ENCODE results near the gene SND1.

The SND1 gene

GRCh38 chr7:127981965-127982364 is 330.0 kb downstream of the SND1 start:
- CTCF ChIA-PET = interaction anchor here (0.7 to 1.2 kb wide), 2 partner anchors 11 to 12 kb away, joined by 3 read pairs; no protein-coding TSS in a partner anchor
- POLR2A ChIA-PET = no interaction called here

GRCh38 chr7:127983804-127984332 is 331.9 kb downstream of the SND1 start:
- Histone ChIP-seq H3K27me3 (replicated peaks in 2 of 5; ENCODE audit: control insufficient read depth in 4 of 5, insufficient read depth in 5 of 5, low read length in 4 of 5) (no peaks in the 10 kb centered on the region), H3K4me1 (ENCODE audit: control extremely low read depth in 1 of 4, control insufficient read depth in 4 of 4, insufficient read depth in 4 of 4, low read length in 3 of 4) (no peaks in the 10 kb centered on the region), H3K27ac (ENCODE audit: insufficient read depth in 1 of 2, low read depth in 1 of 2, low read length in 2 of 2, poor library complexity in 1 of 2, severe bottlenecking in 2 of 2) (no peak overlapping the region), H3K9me3 (ENCODE audit: control extremely low read depth in 1 of 5, control insufficient read depth in 4 of 5, insufficient read depth in 2 of 5, low read depth in 1 of 5, low read length in 4 of 5) (peaks cover 0 to 6% (median 5%) of the 10 kb centered on the region in 5 experiments), H3K4me3 (ENCODE audit: control insufficient read depth in 1 of 7, extremely low read depth in 1 of 7, insufficient read depth in 4 of 7, low read depth in 2 of 7, low read length in 6 of 7) (no peak overlapping the region), H3K36me3 (ENCODE audit: control insufficient read depth in 4 of 4, insufficient read depth in 4 of 4, low read length in 3 of 4) (peaks cover 0 to 9% (median 3%) of the 10 kb centered on the region in 4 experiments)
- no peak for DNase-seq
- ChIA-PET CTCF (interaction anchor here (1.2 to 2.0 kb wide), 2 partner anchors 10 to 276 kb away, joined by 3 to 6 read pairs; no protein-coding TSS in a partner anchor), POLR2A (no interaction called here)
- 96% methylated on average over 4 of the region's 5 CpGs for WGBS (ENCODE audit: insufficient coverage)

More at GRCh38 chr7:127981965-127982364, 330.0 kb downstream of the SND1 start:
- peaks cover 3 to 15% (median 9%) of the 10 kb centered on the region in 5 experiments for H3K9me3 ChIP-seq (ENCODE audit: control extremely low read depth in 1 of 5, control insufficient read depth in 4 of 5, insufficient read depth in 2 of 5, low read depth in 1 of 5, low read length in 4 of 5)
- no peak overlapping the region for H3K27ac ChIP-seq (ENCODE audit: insufficient read depth in 1 of 2, low read depth in 1 of 2, low read length in 2 of 2, poor library complexity in 1 of 2, severe bottlenecking in 2 of 2)
- no peak for DNase-seq
- no peak overlapping the region for H3K4me3 ChIP-seq (ENCODE audit: control insufficient read depth in 1 of 7, extremely low read depth in 1 of 7, insufficient read depth in 4 of 7, low read depth in 2 of 7, low read length in 6 of 7)
- peaks cover 0 to 26% (median 9%) of the 10 kb centered on the region in 4 experiments for H3K36me3 ChIP-seq (ENCODE audit: control insufficient read depth in 4 of 4, insufficient read depth in 4 of 4, low read length in 3 of 4)
- no peaks in the 10 kb centered on the region for H3K27me3 ChIP-seq (replicated peaks in 2 of 5; ENCODE audit: control insufficient read depth in 4 of 5, insufficient read depth in 5 of 5, low read length in 4 of 5)
- 100% methylated on average over 4 of the region's 4 CpGs for WGBS (ENCODE audit: insufficient coverage)
- no peaks in the 10 kb centered on the region for H3K4me1 ChIP-seq (ENCODE audit: control extremely low read depth in 1 of 4, control insufficient read depth in 4 of 4, insufficient read depth in 4 of 4, low read length in 3 of 4)

GRCh38 chr7:127986581-127987521 is 334.9 kb downstream of the SND1 start:
- 90% methylated on average over 3 of the region's 4 CpGs for WGBS (ENCODE audit: insufficient coverage)
- POLR2A ChIA-PET = no interaction called here

GRCh38 chr7:127988751-127989150 is 336.8 kb downstream of the SND1 start:
- no peak overlapping the region for H3K4me3 ChIP-seq (ENCODE audit: control insufficient read depth in 1 of 7, extremely low read depth in 1 of 7, insufficient read depth in 4 of 7, low read depth in 2 of 7, low read length in 6 of 7)
- no peaks in the 10 kb centered on the region for H3K27me3 ChIP-seq (replicated peaks in 2 of 5; ENCODE audit: control insufficient read depth in 4 of 5, insufficient read depth in 5 of 5, low read length in 4 of 5)
- H3K27ac ChIP-seq (ENCODE audit: insufficient read depth in 1 of 2, low read depth in 1 of 2, low read length in 2 of 2, poor library complexity in 1 of 2, severe bottlenecking in 2 of 2) = no peak overlapping the region
- WGBS (ENCODE audit: insufficient coverage) = no CpG with 5 or more reads among the region's 1 CpG
- POLR2A ChIA-PET = no interaction called here
- H3K4me1 ChIP-seq (ENCODE audit: control extremely low read depth in 1 of 4, control insufficient read depth in 4 of 4, insufficient read depth in 4 of 4, low read length in 3 of 4) = no peaks in the 10 kb centered on the region
- H3K36me3 ChIP-seq (ENCODE audit: control insufficient read depth in 4 of 4, insufficient read depth in 4 of 4, low read length in 3 of 4) = peaks cover 2 to 34% (median 9%) of the 10 kb centered on the region in 4 experiments
- H3K9me3 ChIP-seq (ENCODE audit: control extremely low read depth in 1 of 5, control insufficient read depth in 4 of 5, insufficient read depth in 2 of 5, low read depth in 1 of 5, low read length in 4 of 5) = no peaks in the 10 kb centered on the region
- CTCF ChIA-PET = interaction anchor here (0.9 kb wide), 1 partner anchor 16 kb away, joined by 3 read pairs; no protein-coding TSS in a partner anchor
- no peak for DNase-seq

More at GRCh38 chr7:127986581-127987521, 334.9 kb downstream of the SND1 start:
- Histone ChIP-seq H3K9me3 (ENCODE audit: control extremely low read depth in 1 of 5, control insufficient read depth in 4 of 5, insufficient read depth in 2 of 5, low read depth in 1 of 5, low read length in 4 of 5) (no peaks in the 10 kb centered on the region), H3K4me3 (ENCODE audit: control insufficient read depth in 1 of 7, extremely low read depth in 1 of 7, insufficient read depth in 4 of 7, low read depth in 2 of 7, low read length in 6 of 7) (no peak overlapping the region), H3K27me3 (replicated peaks in 2 of 5; ENCODE audit: control insufficient read depth in 4 of 5, insufficient read depth in 5 of 5, low read length in 4 of 5) (no peaks in the 10 kb centered on the region), H3K27ac (ENCODE audit: insufficient read depth in 1 of 2, low read depth in 1 of 2, low read length in 2 of 2, poor library complexity in 1 of 2, severe bottlenecking in 2 of 2) (no peak overlapping the region), H3K36me3 (ENCODE audit: control insufficient read depth in 4 of 4, insufficient read depth in 4 of 4, low read length in 3 of 4) (peaks cover 2 to 18% (median 6%) of the 10 kb centered on the region in 4 experiments), H3K4me1 (ENCODE audit: control extremely low read depth in 1 of 4, control insufficient read depth in 4 of 4, insufficient read depth in 4 of 4, low read length in 3 of 4) (no peaks in the 10 kb centered on the region)
- DNase-seq = peak in 2 of 3 donors; percentile 11 to 40
- CTCF ChIA-PET = no interaction called here

- H3K9me3 ChIP-seq (ENCODE audit: control extremely low read depth in 1 of 5, control insufficient read depth in 4 of 5, insufficient read depth in 2 of 5, low read depth in 1 of 5, low read length in 4 of 5) = no peaks in the 10 kb centered on the region
- H3K4me3 ChIP-seq (ENCODE audit: control insufficient read depth in 1 of 7, extremely low read depth in 1 of 7, insufficient read depth in 4 of 7, low read depth in 2 of 7, low read length in 6 of 7) = no peak overlapping the region
- no peak for DNase-seq
- ChIA-PET CTCF (interaction anchor here (0.9 kb wide), 1 partner anchor 11 kb away, joined by 3 read pairs; no protein-coding TSS in a partner anchor), POLR2A (no interaction called here)
- H3K4me1 ChIP-seq (ENCODE audit: control extremely low read depth in 1 of 4, control insufficient read depth in 4 of 4, insufficient read depth in 4 of 4, low read length in 3 of 4) = no peaks in the 10 kb centered on the region
- 98% methylated on average over 6 of the region's 6 CpGs for WGBS (ENCODE audit: insufficient coverage)
- peaks cover 0 to 49% (median 10%) of the 10 kb centered on the region in 4 experiments for H3K36me3 ChIP-seq (ENCODE audit: control insufficient read depth in 4 of 4, insufficient read depth in 4 of 4, low read length in 3 of 4)
- H3K27me3 ChIP-seq (replicated peaks in 2 of 5; ENCODE audit: control insufficient read depth in 4 of 5, insufficient read depth in 5 of 5, low read length in 4 of 5) = no peaks in the 10 kb centered on the region
- no peak overlapping the region for H3K27ac ChIP-seq (ENCODE audit: insufficient read depth in 1 of 2, low read depth in 1 of 2, low read length in 2 of 2, poor library complexity in 1 of 2, severe bottlenecking in 2 of 2)
Measured at GRCh38 chr7:127993317-127993716, 341.3 kb downstream of the SND1 start.

GRCh38 chr7:127993987-127994386 is 342.0 kb downstream of the SND1 start:
- ChIA-PET CTCF (no interaction called here), POLR2A (interaction anchor here (0.6 kb wide), 1 partner anchor 9 kb away, joined by 4 read pairs; no protein-coding TSS in a partner anchor)
- H3K36me3 ChIP-seq (ENCODE audit: control insufficient read depth in 4 of 4, insufficient read depth in 4 of 4, low read length in 3 of 4) = peaks cover 0 to 49% (median 10%) of the 10 kb centered on the region in 4 experiments
- WGBS (ENCODE audit: insufficient coverage) = 96% methylated on average over 5 of the region's 5 CpGs
- H3K4me1 ChIP-seq (ENCODE audit: control extremely low read depth in 1 of 4, control insufficient read depth in 4 of 4, insufficient read depth in 4 of 4, low read length in 3 of 4) = no peaks in the 10 kb centered on the region
- no peaks in the 10 kb centered on the region for H3K9me3 ChIP-seq (ENCODE audit: control extremely low read depth in 1 of 5, control insufficient read depth in 4 of 5, insufficient read depth in 2 of 5, low read depth in 1 of 5, low read length in 4 of 5)
- no peak overlapping the region for H3K4me3 ChIP-seq (ENCODE audit: control insufficient read depth in 1 of 7, extremely low read depth in 1 of 7, insufficient read depth in 4 of 7, low read depth in 2 of 7, low read length in 6 of 7)
- no peak overlapping the region for H3K27ac ChIP-seq (ENCODE audit: insufficient read depth in 1 of 2, low read depth in 1 of 2, low read length in 2 of 2, poor library complexity in 1 of 2, severe bottlenecking in 2 of 2)
- DNase-seq = no peak
- no peaks in the 10 kb centered on the region for H3K27me3 ChIP-seq (replicated peaks in 2 of 5; ENCODE audit: control insufficient read depth in 4 of 5, insufficient read depth in 5 of 5, low read length in 4 of 5)

Data from common myeloid progenitor, CD34-positive (primary cell).